K562 (cell line): ENCODE results near the gene TMEM167A. TPM values are rescaled to one million over a fixed set of nuclear protein-coding genes. Genes with fewer than 3 reads are reported as not detected.

Source experiments
- CREB1 ChIP-seq, 2 experiments: sonication (generic) in 1 of 2; formaldehyde crosslinking in 1 of 2; IDR thresholded peaks; 2 replicates each; pipeline versions ENCODE4 v1.6.1 to v1.8.0; 2012 to 2022; ENCODE audit warnings: inconsistent platforms in 1 of 2, mild to moderate bottlenecking in 1 of 2, missing genetic modification reagents in 1 of 2, moderate library complexity in 1 of 2
- E2F3 ChIP-seq: fragments of 250-450 bp; sonication (Bioruptor Pico); IDR thresholded peaks from 2 replicates; pipeline ENCODE4 v1.4.0; 2020; ENCODE audit warnings: mild to moderate bottlenecking
- EGR1 ChIP-seq: fragments of 450-650 bp; conservative IDR thresholded peaks from 2 replicates; pipeline ENCODE4 v1.6.1; 2017; ENCODE audit warnings: mild to moderate bottlenecking
- ETV1 ChIP-seq: fragments of 450-650 bp; conservative IDR thresholded peaks from 2 replicates; pipeline ENCODE4 v1.6.1; 2016; ENCODE audit warnings: missing genetic modification characterization, control low read depth, low read depth, missing compliant biosample characterization
- GATAD2A ChIP-seq: fragments of 450-650 bp; IDR thresholded peaks from 2 replicates; pipeline ENCODE4 v1.6.1; 2017
- NR3C1 ChIP-seq: sonication (generic); formaldehyde crosslinking; IDR thresholded peaks from 2 replicates; pipeline ENCODE4 v1.8.1; 2022; ENCODE audit warnings: missing genetic modification reagents
- PTBP1 ChIP-seq: fragments of 200-400 bp; formaldehyde crosslinking; IDR thresholded peaks from 2 replicates; pipeline ENCODE4 v1.6.1; 2017; ENCODE audit warnings: low read depth, low read length
- SAP30 ChIP-seq: fragments of 200-600 bp; sonication (generic); IDR thresholded peaks from 2 replicates; pipeline ENCODE4 v1.6.1; 2012; ENCODE audit warnings: borderline replicate concordance, low read depth, mild to moderate bottlenecking, moderate library complexity, low read length, control low read depth, inconsistent platforms; ENCODE audit not compliant: insufficient read depth, poor library complexity, severe bottlenecking
- TOE1 ChIP-seq, 2 experiments: fragments of 450-650 bp in 1 of 2; sonication (generic) in 1 of 2; formaldehyde crosslinking in 1 of 2; IDR thresholded peaks; 2 replicates each; pipeline versions ENCODE4 v1.7.1 to v1.8.0; 2016 to 2022; ENCODE audit warnings: borderline replicate concordance in 2 of 2, mild to moderate bottlenecking in 2 of 2, antibody characterized with exemption in 1 of 2, inconsistent platforms in 1 of 2, low read depth in 1 of 2, missing genetic modification reagents in 1 of 2, moderate library complexity in 1 of 2
- TRIM28 ChIP-seq: fragments of 450-650 bp; IDR thresholded peaks from 2 replicates; pipeline ENCODE4 v1.6.1; 2017
- ZNF324 ChIP-seq: fragments of 250-450 bp; sonication (Bioruptor Pico); IDR thresholded peaks from 2 replicates; pipeline ENCODE4 v1.4.0; 2020; ENCODE audit warnings: mild to moderate bottlenecking
- ZNF41 ChIP-seq: fragments of 250-450 bp; sonication (Bioruptor Pico); conservative IDR thresholded peaks from 2 replicates; pipeline ENCODE4 v1.4.0; 2020; ENCODE audit warnings: mild to moderate bottlenecking
- polyA plus RNA-seq, 8 experiments: library from polyadenylated mRNA; depleted of rRNA in 4 of 8; stranded (reverse) in 5 of 8; unstranded in 3 of 8; fragments of >200 nt; fragmentation: Nextera tagmentation in 2 of 8; fragmentation: Illumina TruSeq in 1 of 8; extraction: Ambion mirVana in 2 of 8; extraction: Trizol in 1 of 8; gene quantifications; 2 replicates each; pipeline versions ENCODE4 v1.2.1 to v1.2.3, GENCODE V29; 2011 to 2014; ENCODE audit warnings: inconsistent platforms in 1 of 8, missing spikeins in 1 of 8
- total RNA-seq, 7 experiments: library from RNA; depleted of rRNA in 6 of 7; stranded (reverse); fragments of >200 nt in 6 of 7; fragmentation: Illumina TruSeq in 2 of 7; extraction: Trizol in 2 of 7; gene quantifications; 2 replicates each; pipeline versions ENCODE4 v1.2.1 to v1.2.3, GENCODE V29; 2011 to 2021; ENCODE audit warnings: low replicate concordance in 1 of 7
- TF ChIP-seq, protein P1 (sequence below), 2 experiments: fragments of 450-650 bp; IDR thresholded peaks; 2 replicates each; pipeline ENCODE4 v1.6.1; 2018; ENCODE audit warnings: mild to moderate bottlenecking in 2 of 2, low read depth in 1 of 2; ENCODE audit not compliant: partially characterized antibody in 2 of 2
- TF ChIP-seq, protein P2 (sequence below): fragments of 450-650 bp; IDR thresholded peaks from 2 replicates; pipeline ENCODE4 v1.7.0; 2016; ENCODE audit warnings: borderline replicate concordance
- TF ChIP-seq, protein P3 (sequence below): fragments of 250-450 bp; sonication (Bioruptor Pico); IDR thresholded peaks from 2 replicates; pipeline ENCODE4 v1.5.0; 2020; ENCODE audit warnings: mild to moderate bottlenecking, borderline replicate concordance
- TF ChIP-seq, protein P4 (sequence below): fragments of 250-450 bp; sonication (Bioruptor Pico); IDR thresholded peaks from 2 replicates; pipeline ENCODE4 v1.8.0; 2022; ENCODE audit warnings: moderate library complexity, mild to moderate bottlenecking, inconsistent platforms

TMEM167A gene
- total and polyA plus RNA-seq, 9 of the 15 experiments (the other 6 are each of a cell fraction or from before 2014, with no cell fraction given) = 35.3 to 458 (median 110) TPM

DNA sequence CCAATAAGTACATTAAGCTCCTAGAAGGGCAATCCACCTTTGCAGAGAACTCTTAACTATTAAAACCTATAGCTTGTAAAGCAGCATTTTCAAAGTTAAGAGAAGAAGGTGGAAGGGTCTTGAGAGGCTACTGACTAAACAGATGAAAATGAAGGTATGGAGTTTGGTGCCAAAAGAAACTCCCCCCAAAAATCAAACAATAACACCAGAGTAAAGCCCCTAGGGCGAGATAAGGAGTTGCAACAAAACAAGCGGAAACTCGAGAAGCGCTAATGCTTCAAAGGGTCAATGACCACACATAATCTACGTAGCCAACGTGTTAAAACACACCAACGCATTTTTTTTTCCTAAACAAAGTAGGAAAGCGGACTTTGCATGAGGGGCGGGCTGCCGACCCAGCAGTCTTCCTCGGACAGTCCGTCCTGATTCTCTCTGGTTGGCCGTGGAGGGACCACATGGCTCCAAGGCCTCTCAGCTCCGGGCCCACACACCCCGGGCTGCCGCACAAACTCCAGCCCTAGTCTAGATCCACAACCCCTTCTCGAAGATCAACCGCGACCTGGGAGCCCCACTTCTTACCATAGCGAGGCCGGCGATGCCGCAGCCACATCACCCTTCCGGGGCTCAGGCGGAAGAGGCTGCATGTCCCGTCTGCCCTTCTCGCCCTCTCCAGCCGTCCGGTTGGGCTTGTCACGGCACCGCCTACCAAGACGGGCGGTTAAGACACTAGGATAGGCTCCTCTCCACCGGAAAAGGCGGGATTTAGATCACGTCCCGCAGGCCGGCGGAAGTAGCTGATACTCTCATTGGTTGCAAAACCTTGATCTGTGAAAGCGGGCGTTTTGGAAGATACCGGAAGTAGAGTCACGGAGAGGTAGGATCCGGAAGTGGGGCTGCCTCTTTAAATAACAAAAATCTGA lies at the start of gene TMEM167A, which contains the start of gene XRCC4 (continued):
- TF ChIP-seq, protein P1, sequence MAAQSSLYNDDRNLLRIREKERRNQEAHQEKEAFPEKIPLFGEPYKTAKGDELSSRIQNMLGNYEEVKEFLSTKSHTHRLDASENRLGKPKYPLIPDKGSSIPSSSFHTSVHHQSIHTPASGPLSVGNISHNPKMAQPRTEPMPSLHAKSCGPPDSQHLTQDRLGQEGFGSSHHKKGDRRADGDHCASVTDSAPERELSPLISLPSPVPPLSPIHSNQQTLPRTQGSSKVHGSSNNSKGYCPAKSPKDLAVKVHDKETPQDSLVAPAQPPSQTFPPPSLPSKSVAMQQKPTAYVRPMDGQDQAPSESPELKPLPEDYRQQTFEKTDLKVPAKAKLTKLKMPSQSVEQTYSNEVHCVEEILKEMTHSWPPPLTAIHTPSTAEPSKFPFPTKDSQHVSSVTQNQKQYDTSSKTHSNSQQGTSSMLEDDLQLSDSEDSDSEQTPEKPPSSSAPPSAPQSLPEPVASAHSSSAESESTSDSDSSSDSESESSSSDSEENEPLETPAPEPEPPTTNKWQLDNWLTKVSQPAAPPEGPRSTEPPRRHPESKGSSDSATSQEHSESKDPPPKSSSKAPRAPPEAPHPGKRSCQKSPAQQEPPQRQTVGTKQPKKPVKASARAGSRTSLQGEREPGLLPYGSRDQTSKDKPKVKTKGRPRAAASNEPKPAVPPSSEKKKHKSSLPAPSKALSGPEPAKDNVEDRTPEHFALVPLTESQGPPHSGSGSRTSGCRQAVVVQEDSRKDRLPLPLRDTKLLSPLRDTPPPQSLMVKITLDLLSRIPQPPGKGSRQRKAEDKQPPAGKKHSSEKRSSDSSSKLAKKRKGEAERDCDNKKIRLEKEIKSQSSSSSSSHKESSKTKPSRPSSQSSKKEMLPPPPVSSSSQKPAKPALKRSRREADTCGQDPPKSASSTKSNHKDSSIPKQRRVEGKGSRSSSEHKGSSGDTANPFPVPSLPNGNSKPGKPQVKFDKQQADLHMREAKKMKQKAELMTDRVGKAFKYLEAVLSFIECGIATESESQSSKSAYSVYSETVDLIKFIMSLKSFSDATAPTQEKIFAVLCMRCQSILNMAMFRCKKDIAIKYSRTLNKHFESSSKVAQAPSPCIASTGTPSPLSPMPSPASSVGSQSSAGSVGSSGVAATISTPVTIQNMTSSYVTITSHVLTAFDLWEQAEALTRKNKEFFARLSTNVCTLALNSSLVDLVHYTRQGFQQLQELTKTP (IDR thresholded peaks at IDR 0.05; ENCODE audit: low read depth in 1 of 2, partially characterized antibody in 2 of 2) = no peak
- TF ChIP-seq EGR1 (no peak), ETV1 (tag) (peak; percentile 81), ZNF324 (no peak), TOE1 (IDR thresholded peaks at IDR 0.05; ENCODE audit: borderline replicate concordance) (no peak), TOE1 (CRISPR knock-in tag; IDR thresholded peaks at IDR 0.05; ENCODE audit: borderline replicate concordance, low read depth) (no peak), NR3C1 (no peak), TRIM28 (no peak), ZNF41 (CRISPR knock-in tag) (no peak), E2F3 (0 out of 2 replicates have a peak, but pooled peaks have one; percentile 39), SAP30 (peak; percentile 13), GATAD2A (no peak), PTBP1 (no peak), CREB1 (IDR thresholded peaks at IDR 0.05) (peak; percentile 50; the same call in 1 of the 2 replicates), CREB1 (CRISPR knock-in tag; IDR thresholded peaks at IDR 0.05) (peak; percentile 71; the same call in 1 of the 2 replicates)
- TF ChIP-seq, protein P2, sequence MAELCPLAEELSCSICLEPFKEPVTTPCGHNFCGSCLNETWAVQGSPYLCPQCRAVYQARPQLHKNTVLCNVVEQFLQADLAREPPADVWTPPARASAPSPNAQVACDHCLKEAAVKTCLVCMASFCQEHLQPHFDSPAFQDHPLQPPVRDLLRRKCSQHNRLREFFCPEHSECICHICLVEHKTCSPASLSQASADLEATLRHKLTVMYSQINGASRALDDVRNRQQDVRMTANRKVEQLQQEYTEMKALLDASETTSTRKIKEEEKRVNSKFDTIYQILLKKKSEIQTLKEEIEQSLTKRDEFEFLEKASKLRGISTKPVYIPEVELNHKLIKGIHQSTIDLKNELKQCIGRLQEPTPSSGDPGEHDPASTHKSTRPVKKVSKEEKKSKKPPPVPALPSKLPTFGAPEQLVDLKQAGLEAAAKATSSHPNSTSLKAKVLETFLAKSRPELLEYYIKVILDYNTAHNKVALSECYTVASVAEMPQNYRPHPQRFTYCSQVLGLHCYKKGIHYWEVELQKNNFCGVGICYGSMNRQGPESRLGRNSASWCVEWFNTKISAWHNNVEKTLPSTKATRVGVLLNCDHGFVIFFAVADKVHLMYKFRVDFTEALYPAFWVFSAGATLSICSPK = no peak; the same call in 1 of the 2 replicates
- TF ChIP-seq, protein P3, sequence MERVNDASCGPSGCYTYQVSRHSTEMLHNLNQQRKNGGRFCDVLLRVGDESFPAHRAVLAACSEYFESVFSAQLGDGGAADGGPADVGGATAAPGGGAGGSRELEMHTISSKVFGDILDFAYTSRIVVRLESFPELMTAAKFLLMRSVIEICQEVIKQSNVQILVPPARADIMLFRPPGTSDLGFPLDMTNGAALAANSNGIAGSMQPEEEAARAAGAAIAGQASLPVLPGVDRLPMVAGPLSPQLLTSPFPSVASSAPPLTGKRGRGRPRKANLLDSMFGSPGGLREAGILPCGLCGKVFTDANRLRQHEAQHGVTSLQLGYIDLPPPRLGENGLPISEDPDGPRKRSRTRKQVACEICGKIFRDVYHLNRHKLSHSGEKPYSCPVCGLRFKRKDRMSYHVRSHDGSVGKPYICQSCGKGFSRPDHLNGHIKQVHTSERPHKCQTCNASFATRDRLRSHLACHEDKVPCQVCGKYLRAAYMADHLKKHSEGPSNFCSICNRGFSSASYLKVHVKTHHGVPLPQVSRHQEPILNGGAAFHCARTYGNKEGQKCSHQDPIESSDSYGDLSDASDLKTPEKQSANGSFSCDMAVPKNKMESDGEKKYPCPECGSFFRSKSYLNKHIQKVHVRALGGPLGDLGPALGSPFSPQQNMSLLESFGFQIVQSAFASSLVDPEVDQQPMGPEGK (CRISPR knock-in tag) = no peak
- TF ChIP-seq, protein P4, sequence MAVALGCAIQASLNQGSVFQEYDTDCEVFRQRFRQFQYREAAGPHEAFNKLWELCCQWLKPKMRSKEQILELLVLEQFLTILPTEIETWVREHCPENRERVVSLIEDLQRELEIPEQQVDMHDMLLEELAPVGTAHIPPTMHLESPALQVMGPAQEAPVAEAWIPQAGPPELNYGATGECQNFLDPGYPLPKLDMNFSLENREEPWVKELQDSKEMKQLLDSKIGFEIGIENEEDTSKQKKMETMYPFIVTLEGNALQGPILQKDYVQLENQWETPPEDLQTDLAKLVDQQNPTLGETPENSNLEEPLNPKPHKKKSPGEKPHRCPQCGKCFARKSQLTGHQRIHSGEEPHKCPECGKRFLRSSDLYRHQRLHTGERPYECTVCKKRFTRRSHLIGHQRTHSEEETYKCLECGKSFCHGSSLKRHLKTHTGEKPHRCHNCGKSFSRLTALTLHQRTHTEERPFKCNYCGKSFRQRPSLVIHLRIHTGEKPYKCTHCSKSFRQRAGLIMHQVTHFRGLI (CRISPR knock-in tag) = no peak
